H54 (cell line): ENCODE results near the gene AFG3L2.
"Not testable (repeated sequence)": the region's sequence is repeated elsewhere in the genome, so short reads cannot be mapped to it uniquely, and the experiment has no call there.

Source experiments
- DNase-seq: peaks from one replicate; pipeline ENCODE4 v3.0.0; 2011; ENCODE audit warnings: low spot score, mixed read lengths; ENCODE audit not compliant: insufficient read length
- FAIRE-seq: peaks from 3 replicates; lab custom pipeline; 2011; peaks lifted over from hg19 to GRCh38; lab: Jason Lieb, UNC
- POLR2A ChIP-seq: IDR thresholded peaks from 2 replicates; pipeline ENCODE4 v1.6.1; 2011; ENCODE audit warnings: low read depth, mild to moderate bottlenecking, low read length

The AFG3L2 gene

DNA sequence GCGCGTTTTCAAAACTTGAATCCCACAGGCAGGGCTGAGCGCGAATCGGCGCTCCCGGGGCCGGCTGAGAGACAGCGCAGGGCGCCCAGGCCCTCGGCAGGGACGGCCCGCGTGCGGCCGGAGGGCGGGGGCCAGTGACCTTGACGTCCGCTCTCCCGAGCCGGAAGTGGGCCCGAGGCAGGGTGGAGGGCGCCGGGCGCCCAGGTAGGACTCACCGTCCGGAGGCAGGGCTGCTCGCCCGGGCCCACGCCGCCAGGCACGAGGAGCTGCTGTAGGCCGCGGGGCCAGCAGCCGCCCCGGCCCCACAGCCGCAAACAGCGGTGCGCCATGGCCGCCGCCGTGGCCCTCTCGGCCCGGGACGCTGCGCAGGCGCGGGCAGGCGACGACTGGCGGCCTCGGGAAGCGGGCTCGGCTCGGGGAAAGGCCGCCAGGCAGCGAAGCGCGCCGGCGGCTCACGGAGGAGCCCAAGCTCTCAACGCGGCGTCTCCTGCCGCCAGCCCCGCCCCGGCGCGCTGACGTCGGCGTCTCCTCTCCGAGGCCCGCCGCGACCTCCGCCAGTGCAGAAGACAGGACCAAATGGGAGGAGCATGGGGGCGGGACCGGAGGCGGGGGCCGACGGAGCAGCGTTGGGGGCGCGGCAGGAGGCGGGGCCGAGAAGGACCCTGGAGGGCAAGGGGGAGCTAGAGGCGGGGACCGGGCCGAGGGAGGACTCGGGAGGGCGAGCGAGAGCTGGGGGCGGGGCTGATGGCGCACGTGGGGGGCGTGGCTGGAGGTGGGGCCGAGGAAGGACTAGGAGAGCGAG lies at the start of gene AFG3L2:
TSS of gene AFG3L2 (minus strand) at position 474 of the 802 bp plus-strand sequence. CDS start at position 329, 145 bp downstream.
- DNase-seq (peak; percentile 88), FAIRE-seq (peak; percentile 45)
- peak; percentile 88 for TF ChIP-seq POLR2A

DNA sequence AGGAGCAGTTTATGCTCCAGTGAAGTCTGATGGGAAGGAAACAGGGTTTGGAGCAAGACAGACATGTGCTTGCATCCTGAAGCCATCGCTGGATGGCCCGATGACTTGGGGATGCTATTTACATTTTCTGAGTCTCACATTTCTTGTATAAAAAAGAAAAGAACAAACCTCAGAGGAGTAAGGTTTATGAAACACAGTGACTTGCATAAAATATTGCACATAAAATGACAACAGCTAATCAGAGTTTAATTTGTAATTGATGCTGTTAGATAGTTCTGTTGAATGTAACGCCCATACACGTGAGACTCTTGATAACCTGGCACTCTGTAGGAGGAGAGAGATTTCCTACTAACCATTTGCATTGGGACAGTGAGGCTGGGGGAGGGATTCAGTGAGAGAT lies 47.2 kb upstream of the AFG3L2 start:
- DNase-seq = no peak
- FAIRE-seq = no peak
- TF ChIP-seq POLR2A = no peak

DNA sequence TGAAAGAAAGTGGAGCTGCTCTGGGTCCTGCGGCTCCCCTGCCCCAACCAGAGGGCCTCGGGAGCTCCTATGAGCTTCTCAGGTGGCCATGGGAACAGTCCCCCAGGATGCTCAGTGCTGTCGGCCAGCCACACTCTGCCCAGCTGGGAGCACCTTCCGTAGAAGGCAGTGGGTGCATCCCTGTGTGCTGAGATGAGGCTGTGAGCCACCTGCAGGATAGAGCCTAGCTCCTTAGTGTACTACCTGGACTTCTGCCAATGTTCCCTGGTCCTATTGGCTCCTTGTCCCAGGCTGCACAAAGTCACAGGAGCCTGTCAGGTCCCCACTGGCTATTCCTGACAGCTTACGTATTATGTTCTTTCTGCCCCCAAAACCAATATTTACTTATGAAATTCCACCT lies 46.8 kb upstream of the AFG3L2 start:
- FAIRE-seq (no peak), DNase-seq (no peak)

DNA sequence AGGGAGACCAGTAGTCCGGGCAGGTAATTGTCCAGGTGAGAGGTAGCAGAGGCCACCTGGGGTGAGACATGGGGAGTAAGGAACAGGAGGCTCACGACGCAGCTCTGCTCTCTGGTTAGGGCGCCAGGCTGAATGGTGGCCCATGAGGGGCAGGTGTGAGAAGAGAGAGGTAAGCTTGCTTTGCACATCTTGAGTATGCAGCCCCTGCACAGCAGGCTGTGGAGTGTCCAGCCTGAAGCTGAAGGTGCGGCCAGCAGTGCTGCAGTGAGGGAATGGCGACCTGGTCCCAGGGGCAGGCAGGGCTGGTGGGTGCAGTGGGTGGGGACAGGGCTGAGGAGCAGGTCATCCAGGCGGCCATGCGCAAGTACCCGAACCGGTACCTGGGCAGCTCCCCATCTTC lies 46.4 kb upstream of the AFG3L2 start:
- no peak for TF ChIP-seq POLR2A
- DNase-seq = no peak
- no peak for FAIRE-seq

More for the DNA sequence above, 46.8 kb upstream of the AFG3L2 start:
- no peak for TF ChIP-seq POLR2A

DNA sequence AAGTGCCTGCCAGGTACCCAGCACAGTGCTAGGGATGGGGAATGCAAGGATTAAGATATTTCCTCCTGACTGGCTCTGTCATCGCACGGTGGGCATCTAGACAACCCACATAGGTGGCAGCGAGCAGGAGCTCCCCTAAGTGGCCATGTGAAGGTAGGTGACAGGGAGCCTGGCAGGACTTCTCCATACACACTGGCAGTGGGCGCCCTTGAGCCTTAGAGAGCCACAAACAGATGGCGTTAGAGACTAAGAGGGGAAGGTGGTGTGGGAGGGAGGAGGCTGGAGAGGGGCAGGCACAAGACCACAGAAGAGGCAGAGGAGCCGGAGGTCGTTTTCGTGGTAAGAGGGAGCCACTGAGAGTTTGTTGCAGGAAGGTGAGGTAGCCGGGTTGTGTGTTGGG lies 45.9 kb upstream of the AFG3L2 start:
- DNase-seq (no peak), FAIRE-seq (no peak)
- no peak for TF ChIP-seq POLR2A

DNA sequence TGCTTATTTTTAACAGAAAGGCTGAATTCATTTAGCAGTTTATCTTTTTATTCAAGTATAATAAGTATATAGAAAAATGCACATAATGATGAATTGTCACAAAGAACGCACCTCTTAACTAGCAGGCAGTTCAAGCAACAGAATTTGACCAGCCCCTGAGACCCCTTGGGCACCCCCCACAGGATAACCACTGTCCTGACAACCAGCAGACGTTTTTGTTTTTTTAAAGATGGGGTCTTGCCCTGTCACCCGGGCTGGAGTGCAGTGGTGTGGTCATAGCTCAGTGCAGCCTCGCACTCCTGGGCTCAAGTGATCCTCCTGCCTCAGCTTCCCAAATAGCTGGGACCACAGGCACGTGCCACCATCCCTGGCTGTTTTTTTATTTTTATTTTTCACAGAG lies 44.7 kb upstream of the AFG3L2 start:
- DNase-seq = no peak
- no peak for TF ChIP-seq POLR2A
- FAIRE-seq = no peak

DNA sequence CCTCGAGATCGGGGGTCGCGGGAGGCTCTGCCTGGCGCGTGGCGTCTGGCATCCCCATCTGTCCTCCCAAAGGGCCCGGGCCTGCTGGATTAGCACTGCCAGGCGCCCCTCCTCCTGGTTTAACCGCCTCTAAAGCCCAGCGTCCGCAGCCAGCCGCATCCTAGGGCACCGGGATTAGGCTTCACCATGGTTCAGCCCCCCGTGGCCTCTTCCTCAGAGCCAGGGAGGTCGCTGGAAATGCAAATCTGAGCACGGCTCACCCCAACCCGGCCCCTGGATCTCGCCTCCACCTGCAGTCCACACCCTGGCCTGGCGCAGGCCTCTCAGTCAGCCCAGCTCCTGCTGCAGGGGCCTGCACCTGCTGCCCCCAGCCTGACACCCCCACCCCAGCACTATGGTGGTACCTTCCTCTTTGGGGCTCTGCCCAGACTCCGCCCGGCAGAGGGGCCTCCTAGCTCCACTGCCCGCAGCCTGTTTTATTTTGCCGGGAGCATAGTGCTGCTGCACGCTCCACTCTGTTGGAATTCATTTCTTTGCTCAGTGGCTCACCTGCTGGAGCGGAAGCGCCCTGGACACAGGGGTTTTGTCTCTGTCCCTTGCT lies 43.9 kb upstream of the AFG3L2 start:
- TF ChIP-seq POLR2A = no peak
- DNase-seq = no peak
- FAIRE-seq = no peak

DNA sequence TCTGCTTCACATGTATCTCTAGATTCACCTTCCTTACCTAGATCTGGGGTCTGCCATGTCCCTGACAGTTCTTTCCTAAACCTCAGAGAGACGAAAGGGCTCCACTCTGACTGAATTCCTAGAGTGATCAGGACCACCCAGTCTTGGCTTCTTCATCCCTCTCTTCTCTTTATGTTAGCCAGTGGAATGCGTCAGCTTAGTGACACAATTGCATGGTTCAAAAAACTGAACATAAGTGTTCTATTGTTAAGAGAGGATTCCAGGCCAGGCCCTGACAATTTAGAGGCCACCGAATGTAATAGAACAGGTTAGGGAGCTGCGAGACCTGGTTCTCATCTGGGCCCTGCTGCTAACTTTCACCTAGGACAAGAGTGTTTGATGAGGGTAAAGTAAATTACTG lies 40.7 kb upstream of the AFG3L2 start:
- FAIRE-seq (no peak), DNase-seq (no peak)
- TF ChIP-seq POLR2A = no peak

DNA sequence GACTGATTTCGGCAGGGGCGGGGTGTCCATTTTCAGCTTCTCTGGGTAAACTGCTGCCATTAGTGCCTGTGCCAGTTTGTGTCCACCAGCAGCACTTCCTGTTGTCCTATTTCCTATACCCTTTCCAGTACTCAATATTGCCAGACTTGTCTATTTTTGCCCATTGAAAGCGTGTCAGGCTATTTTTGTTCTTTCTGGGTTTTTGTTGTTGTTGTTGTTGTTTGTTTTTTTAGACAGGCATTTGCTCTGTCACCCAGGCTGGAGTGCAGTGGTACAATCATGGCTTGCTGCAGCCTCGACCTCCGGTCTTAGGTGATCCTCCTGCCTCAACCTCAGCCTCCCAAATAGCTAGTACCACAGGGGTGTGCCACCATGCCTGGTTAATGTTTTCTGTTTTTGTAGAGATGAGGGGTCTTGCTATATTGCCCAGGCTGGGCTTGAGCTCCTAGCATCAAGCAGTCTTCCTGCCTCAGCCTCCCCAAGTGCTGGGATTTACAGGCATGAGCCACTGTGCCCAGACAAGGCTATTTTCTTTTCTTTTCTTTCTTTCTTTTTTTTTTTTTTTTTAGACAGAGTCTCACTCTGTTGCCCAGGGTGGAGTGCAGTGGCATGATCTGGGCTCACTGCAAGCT lies 39.2 kb upstream of the AFG3L2 start:
- no peak for FAIRE-seq
- no peak for DNase-seq
- TF ChIP-seq POLR2A = no peak

DNA sequence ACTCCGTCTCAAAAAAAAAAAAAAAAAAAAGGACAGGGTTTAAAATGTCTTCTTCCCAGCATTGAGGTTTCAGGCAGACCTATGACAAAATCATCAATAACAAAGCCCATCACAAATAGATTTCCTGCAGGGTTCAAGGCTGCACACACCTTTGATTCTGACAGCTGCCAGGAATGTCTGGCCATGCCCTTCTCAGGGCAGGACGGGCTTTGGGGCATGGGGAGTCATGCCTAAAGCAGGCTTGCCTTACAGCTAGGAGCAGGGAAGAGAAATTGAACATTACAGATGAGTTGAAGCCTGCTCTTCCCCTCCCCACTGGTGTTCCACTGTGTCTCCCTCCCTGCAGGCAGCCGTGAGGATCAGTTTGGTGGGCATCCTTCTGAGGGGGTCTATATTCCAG lies 34.4 kb upstream of the AFG3L2 start:
- FAIRE-seq (no peak), DNase-seq (no peak)
- no peak for TF ChIP-seq POLR2A

DNA sequence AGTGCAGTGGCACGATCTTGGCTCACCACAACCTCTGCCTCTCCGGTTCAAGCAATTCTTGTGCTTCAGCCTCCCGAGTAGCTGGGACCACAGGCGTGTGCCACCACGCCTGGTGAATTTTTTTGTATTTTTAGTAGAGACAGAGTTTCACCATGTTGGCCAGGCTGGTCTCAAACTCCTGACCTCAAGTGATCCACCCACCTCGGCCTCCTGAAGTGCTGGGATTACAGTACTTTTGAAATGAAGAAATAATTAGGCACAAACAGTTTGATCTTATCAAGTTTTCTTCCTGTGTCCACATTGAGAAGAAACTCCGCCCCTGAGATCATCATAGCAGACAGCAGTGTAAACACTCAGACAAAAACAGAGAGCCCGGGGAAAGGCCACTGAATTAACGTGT lies 33.7 kb upstream of the AFG3L2 start:
- FAIRE-seq, DNase-seq: not testable (repeated sequence)

DNA sequence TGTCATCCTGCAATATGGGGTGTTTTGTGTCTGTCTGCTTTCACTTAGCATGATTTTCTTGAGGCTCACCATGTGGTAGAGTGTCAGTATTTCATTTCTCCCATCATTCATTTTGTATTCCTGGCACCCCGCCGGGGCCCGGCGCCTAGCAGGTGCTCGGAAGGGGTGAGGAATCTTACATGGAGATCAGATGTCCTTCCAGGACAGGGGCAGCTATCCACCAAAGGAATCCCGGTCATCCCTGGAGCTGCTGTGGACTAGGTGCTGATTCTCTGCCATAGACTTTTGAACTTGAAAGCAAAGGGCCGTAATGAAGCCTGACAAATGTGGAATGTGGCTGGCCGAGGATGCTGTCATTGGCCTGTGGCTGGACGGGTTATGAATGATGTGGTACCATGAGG lies 33.1 kb upstream of the AFG3L2 start:
- DNase-seq = no peak
- TF ChIP-seq POLR2A = no peak
- FAIRE-seq = no peak

DNA sequence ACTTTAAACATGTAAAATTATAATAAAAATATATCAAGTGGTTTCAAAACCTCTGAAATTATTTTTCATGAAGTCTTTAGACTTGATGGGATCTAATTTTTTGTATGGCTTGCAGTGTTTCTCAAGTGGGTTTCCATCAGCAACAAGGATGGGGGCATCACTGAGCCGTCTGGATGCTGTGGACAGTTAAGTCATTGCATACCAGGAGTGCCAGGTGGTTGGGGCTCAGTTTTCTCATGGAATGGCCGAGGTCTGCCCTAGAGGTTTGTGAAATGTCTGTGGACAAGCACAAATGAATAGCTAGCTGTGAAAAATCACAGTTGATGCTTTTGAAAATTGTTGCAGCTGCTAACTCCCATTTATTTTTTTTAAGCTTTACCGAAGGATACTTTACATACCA lies 32.4 kb upstream of the AFG3L2 start:
- no peak for TF ChIP-seq POLR2A
- no peak for FAIRE-seq
- no peak for DNase-seq

DNA sequence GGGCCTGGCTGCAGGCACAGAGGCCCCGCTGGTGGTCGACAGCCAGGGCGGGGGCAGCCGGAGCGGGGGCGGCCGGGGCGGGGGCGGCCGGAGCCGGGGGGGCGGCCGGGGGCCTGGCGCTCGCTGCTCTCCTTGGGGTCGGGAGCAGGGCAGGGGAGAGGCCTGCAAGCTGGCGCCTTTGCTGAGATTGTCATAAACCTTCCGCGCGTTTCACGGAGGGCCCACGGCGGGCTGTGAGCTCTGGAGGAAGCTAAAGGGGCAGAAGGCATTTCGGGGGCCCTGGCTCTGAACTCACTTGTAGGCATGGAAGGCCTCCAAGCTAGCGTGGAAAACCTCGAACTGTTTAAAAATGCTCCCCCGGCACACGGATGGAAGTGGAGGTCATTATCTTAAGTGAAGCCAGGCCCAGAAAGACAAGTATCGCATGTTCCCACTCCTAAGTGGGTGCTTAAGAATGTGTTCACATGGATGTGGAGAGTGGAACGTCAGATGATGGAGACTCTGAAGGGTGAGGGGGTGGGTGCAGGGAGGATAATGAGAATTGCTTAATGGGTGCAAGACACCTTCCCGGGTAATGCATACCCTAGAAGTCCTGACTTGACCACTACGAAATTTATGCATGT lies 31.3 kb upstream of the AFG3L2 start:
- no peak for FAIRE-seq
- no peak for TF ChIP-seq POLR2A
- no peak for DNase-seq
